Hepatocyte (in vitro differentiated cells): ENCODE data around the gene CCNA1. TPM values are rescaled to one million over a fixed set of nuclear protein-coding genes. Genes with fewer than 3 reads are reported as not detected.

ENCODE experiments used
- DNase-seq: peaks from one replicate; pipeline ENCODE4 v3.0.0-alpha.2; 2016; ENCODE audit warnings: low spot score
- H2AFZ ChIP-seq: fragments of 200-600 bp; sonication (generic); 2 replicates; pipeline ENCODE4 v1.6.0; 2016; ENCODE audit warnings: antibody characterized with exemption, mild to moderate bottlenecking
- H3K27ac ChIP-seq: fragments of 200-600 bp; sonication (generic); 2 replicates; pipeline ENCODE4 v1.5.1; 2016; ENCODE audit warnings: mild to moderate bottlenecking
- H3K27me3 ChIP-seq: fragments of 200-600 bp; sonication (generic); 2 replicates; pipeline ENCODE4 v1.6.1; 2016
- H3K36me3 ChIP-seq: fragments of 200-600 bp; sonication (generic); replicated peaks from 2 replicates; pipeline ENCODE4 v1.5.1; 2016; ENCODE audit warnings: low read depth; ENCODE audit not compliant: insufficient read depth
- H3K4me1 ChIP-seq: fragments of 200-600 bp; sonication (generic); 2 replicates; pipeline ENCODE4 v1.5.1; 2016; ENCODE audit warnings: mild to moderate bottlenecking, moderate library complexity; ENCODE audit not compliant: insufficient read depth
- H3K4me2 ChIP-seq: fragments of 200-600 bp; sonication (generic); 2 replicates; pipeline ENCODE4 v1.6.0; 2016
- H3K4me3 ChIP-seq: fragments of 200-600 bp; sonication (generic); 2 replicates; pipeline ENCODE4 v1.5.1; 2016; ENCODE audit warnings: mild to moderate bottlenecking
- H3K79me2 ChIP-seq: fragments of 200-600 bp; sonication (generic); 2 replicates; pipeline ENCODE4 v1.6.0; 2017; ENCODE audit warnings: mild to moderate bottlenecking
- H3K9me2 ChIP-seq: fragments of 200-600 bp; sonication (generic); replicated peaks from 2 replicates; pipeline ENCODE4 v1.6.0; 2017; ENCODE audit warnings: mild to moderate bottlenecking; ENCODE audit not compliant: insufficient read depth
- H3K9me3 ChIP-seq: fragments of 200-600 bp; sonication (generic); 2 replicates; pipeline ENCODE4 v1.5.1; 2016; ENCODE audit warnings: low read depth, mild to moderate bottlenecking
- H4K20me1 ChIP-seq: fragments of 200-600 bp; sonication (generic); 2 replicates; pipeline ENCODE4 v1.6.0; 2016; ENCODE audit warnings: mild to moderate bottlenecking; ENCODE audit not compliant: insufficient read depth, poor library complexity, severe bottlenecking
- EZH2 ChIP-seq: fragments of 200-600 bp; sonication (generic); IDR thresholded peaks from 2 replicates; pipeline ENCODE4 v1.6.1; 2016; ENCODE audit warnings: antibody characterized with exemption, mild to moderate bottlenecking, borderline replicate concordance
- EZH2phosphoT487 ChIP-seq: fragments of 200-600 bp; sonication (generic); IDR thresholded peaks from one replicate; pipeline ENCODE4 v1.6.1; 2018; ENCODE audit warnings: antibody characterized with exemption, mild to moderate bottlenecking, low read depth, moderate library complexity; ENCODE audit not compliant: unreplicated experiment, severe bottlenecking
- WGBS: methylation state at CpG from one replicate; pipeline ENCODE4 v1.1.6; 2016; ENCODE audit warnings: low lambda C conversion rate; ENCODE audit errors: missing lambda C conversion rate; 5-methylcytosine and 5-hydroxymethylcytosine counted together
- polyA plus RNA-seq: library from polyadenylated mRNA; unstranded; fragments of >200 nt; fragmentation: Nextera tagmentation; extraction: Ambion mirVana; gene quantifications from 2 replicates; pipeline ENCODE4 v1.2.1, GENCODE V29; 2016
- total RNA-seq: library from RNA; depleted of rRNA; stranded (reverse); fragments of >200 nt; gene quantifications from 2 replicates; pipeline ENCODE4 v1.2.3, GENCODE V29; 2014
- TF ChIP-seq, protein P1 (sequence below): fragments of 200-600 bp; sonication (generic); IDR thresholded peaks from 2 replicates; pipeline ENCODE4 v1.5.1; 2016; ENCODE audit warnings: antibody characterized with exemption, mild to moderate bottlenecking; ENCODE audit not compliant: poor library complexity

The CCNA1 gene
- total and polyA plus RNA-seq, 2 experiments from 2014 or later: 0.47 to 0.83 TPM

DNA sequence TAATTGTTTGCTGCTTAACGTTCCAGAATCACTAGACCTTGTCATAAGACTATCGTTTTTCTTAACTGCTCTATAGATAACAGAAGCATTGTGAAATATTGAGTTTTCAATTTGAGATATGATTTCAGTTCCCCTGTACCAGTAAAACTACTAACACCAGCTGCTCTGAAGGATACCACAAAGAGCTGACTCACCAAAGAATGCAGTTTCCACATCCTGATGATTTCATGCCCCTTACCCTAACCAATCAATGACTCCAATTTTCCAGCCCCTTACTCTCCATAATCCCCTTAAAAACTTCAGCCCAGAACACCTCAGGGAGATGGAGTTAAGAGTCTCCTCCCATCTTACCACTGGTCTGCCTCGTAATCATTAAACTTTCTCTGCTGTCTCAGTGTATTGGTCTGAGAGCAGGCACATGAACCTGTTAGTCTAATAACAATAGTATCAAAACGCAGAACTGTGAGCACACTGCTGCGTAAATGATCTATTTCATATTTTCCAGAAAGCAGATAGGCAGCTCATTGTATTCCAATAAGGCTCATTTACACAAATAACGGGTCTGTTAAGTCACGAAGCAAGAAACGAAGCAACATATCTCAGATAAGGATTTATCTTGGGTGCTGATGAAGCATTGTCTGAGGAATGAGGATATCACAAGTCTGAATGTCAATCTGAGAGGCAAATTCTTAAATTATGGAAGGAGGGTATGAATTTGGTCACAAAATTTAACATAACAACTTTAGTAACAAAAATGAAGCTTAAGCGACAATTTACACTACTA is 14.1 kb upstream of the CCNA1 start:
- no peaks in the 10 kb centered on the region for H3K79me2 ChIP-seq
- no peak overlapping the region for H3K4me3 ChIP-seq
- peaks cover 4% of the 10 kb centered on the region for H3K4me1 ChIP-seq
- H3K4me2 ChIP-seq: peak overlapping the region; percentile 30
- H4K20me1 ChIP-seq: no peaks in the 10 kb centered on the region
- H2AFZ ChIP-seq: no peak overlapping the region
- 45% methylated on average over 9 of the region's 9 CpGs for WGBS
- TF ChIP-seq, protein P1, sequence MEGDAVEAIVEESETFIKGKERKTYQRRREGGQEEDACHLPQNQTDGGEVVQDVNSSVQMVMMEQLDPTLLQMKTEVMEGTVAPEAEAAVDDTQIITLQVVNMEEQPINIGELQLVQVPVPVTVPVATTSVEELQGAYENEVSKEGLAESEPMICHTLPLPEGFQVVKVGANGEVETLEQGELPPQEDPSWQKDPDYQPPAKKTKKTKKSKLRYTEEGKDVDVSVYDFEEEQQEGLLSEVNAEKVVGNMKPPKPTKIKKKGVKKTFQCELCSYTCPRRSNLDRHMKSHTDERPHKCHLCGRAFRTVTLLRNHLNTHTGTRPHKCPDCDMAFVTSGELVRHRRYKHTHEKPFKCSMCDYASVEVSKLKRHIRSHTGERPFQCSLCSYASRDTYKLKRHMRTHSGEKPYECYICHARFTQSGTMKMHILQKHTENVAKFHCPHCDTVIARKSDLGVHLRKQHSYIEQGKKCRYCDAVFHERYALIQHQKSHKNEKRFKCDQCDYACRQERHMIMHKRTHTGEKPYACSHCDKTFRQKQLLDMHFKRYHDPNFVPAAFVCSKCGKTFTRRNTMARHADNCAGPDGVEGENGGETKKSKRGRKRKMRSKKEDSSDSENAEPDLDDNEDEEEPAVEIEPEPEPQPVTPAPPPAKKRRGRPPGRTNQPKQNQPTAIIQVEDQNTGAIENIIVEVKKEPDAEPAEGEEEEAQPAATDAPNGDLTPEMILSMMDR: no peak
- no peak for TF ChIP-seq EZH2
- no peak for TF ChIP-seq EZH2phosphoT487
- no peaks in the 10 kb centered on the region for H3K9me2 ChIP-seq
- H3K27me3 ChIP-seq: no peaks in the 10 kb centered on the region
- H3K27ac ChIP-seq: no peak overlapping the region
- no peaks in the 10 kb centered on the region for H3K36me3 ChIP-seq
- DNase-seq: no peak
- no peaks in the 10 kb centered on the region for H3K9me3 ChIP-seq

DNA sequence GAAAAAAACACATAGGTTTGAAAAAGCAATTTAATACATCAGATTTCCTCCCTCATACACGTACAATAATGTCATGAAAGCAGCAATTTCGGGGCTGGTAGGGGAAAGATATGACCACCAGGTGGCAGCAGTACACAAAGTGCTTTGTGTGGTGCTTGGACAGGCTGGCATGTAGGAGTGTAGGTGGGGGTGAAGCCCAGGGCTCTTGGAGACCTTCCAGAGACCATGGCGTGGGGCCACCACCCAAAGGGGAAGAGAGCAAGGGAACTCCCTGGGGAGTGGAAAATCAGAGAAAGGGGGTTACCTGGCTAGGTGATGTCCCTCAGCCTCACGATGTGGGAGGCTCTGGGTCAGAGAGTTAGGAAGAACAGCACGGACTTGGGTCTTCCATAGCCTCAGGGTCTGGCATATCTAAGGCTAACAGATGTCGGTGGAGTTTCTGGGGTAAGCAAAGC is 11.8 kb upstream of the CCNA1 start:
- H3K27me3 ChIP-seq: no peaks in the 10 kb centered on the region
- H3K4me2 ChIP-seq: no peak overlapping the region
- WGBS: 47% methylated on average over 6 of the region's 6 CpGs

DNA sequence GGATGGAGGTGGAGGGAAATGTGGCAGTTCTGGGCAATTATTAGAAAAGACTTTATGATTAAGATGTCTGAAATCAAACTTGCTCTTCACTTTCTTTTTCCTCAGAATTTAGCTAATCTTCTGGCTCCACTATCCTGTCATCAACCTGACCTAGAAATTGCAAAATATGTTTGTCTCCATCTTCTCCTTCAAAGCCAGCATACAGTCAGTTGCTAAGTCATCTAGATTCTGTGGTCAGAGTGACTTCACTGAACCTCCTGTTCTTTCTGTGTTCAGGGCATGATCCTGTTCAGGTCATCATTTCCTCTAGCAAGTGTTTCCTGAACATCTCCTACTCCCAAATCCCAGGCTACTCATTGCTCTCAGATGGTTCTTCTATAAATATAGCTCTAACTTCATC is 10.8 kb upstream of the CCNA1 start:
- Histone ChIP-seq H3K4me3 (no peak overlapping the region), H3K4me2 (no peak overlapping the region), H3K27ac (no peak overlapping the region), H3K79me2 (no peaks in the 10 kb centered on the region), H3K9me3 (no peaks in the 10 kb centered on the region), H3K27me3 (no peaks in the 10 kb centered on the region), H3K9me2 (no peaks in the 10 kb centered on the region), H2AFZ (no peak overlapping the region), H3K4me1 (peaks cover 4% of the 10 kb centered on the region), H4K20me1 (no peaks in the 10 kb centered on the region), H3K36me3 (no peaks in the 10 kb centered on the region)
- DNase-seq: no peak
- TF ChIP-seq, protein P1: no peak
- TF ChIP-seq EZH2phosphoT487 (no peak), EZH2 (no peak)

More for the DNA sequence above, 11.8 kb upstream of the CCNA1 start:
- Histone ChIP-seq H4K20me1 (no peaks in the 10 kb centered on the region), H3K4me1 (peaks cover 4% of the 10 kb centered on the region), H3K4me3 (no peak overlapping the region), H3K27ac (no peak overlapping the region), H3K9me2 (no peaks in the 10 kb centered on the region), H3K36me3 (no peaks in the 10 kb centered on the region), H3K79me2 (no peaks in the 10 kb centered on the region), H3K9me3 (no peaks in the 10 kb centered on the region), H2AFZ (no peak overlapping the region)
- DNase-seq: peak; percentile 85
- TF ChIP-seq, protein P1: peak; percentile 79
- TF ChIP-seq EZH2phosphoT487 (no peak), EZH2 (no peak)
